DND-41 (cell line): ENCODE measurements around the gene HSCB.

Experiments
- ATAC-seq: fragments of 200-7000 bp; cut with Tn5 transposase; 3 replicates; pipeline ENCODE4 v1.9.1; 2021; ENCODE audit warnings: low read depth; ENCODE audit not compliant: insufficient read depth
- DNase-seq: peaks from one replicate; pipeline ENCODE4 v3.0.0-alpha.2; 2020
- H2AFZ ChIP-seq: 2 replicates; pipeline ENCODE4 v1.6.0; 2012; ENCODE audit warnings: low read depth, low read length
- H3K27ac ChIP-seq: 2 replicates; pipeline ENCODE4 v1.5.1; 2012; ENCODE audit warnings: low read length, inconsistent platforms
- H3K27me3 ChIP-seq: fragments of 200-600 bp; sonication (generic); 2 replicates; pipeline ENCODE4 v1.6.0; 2012; ENCODE audit warnings: low read length, mild to moderate bottlenecking, inconsistent platforms; ENCODE audit not compliant: insufficient read depth, poor library complexity
- H3K36me3 ChIP-seq: 2 replicates; pipeline ENCODE4 v1.5.1; 2012; ENCODE audit warnings: low read length, inconsistent platforms; ENCODE audit not compliant: insufficient read depth
- H3K4me1 ChIP-seq: 2 replicates; pipeline ENCODE4 v1.5.1; 2012; ENCODE audit warnings: mild to moderate bottlenecking, low read length; ENCODE audit not compliant: insufficient read depth
- H3K4me2 ChIP-seq: 2 replicates; pipeline ENCODE4 v1.6.0; 2012; ENCODE audit warnings: mild to moderate bottlenecking, moderate library complexity, low read length, inconsistent platforms; ENCODE audit not compliant: insufficient read depth
- H3K4me3 ChIP-seq, 2 experiments: fragments of 200-600 bp in 1 of 2; shearing (Covaris generic) in 1 of 2; 2 replicates each; pipeline ENCODE4 v1.5.1; 2012 to 2016; ENCODE audit warnings: inconsistent platforms in 2 of 2, low read length in 2 of 2, mild to moderate bottlenecking in 2 of 2, low read depth in 1 of 2, moderate library complexity in 1 of 2
- H3K79me2 ChIP-seq: 2 replicates; pipeline ENCODE4 v1.6.0; 2012; ENCODE audit warnings: low read length, inconsistent platforms; ENCODE audit not compliant: insufficient read depth
- H3K9ac ChIP-seq: 2 replicates; pipeline ENCODE4 v1.6.0; 2012; ENCODE audit warnings: low read depth, mild to moderate bottlenecking, inconsistent platforms, low read length, moderate library complexity
- H3K9me3 ChIP-seq: 2 replicates; pipeline ENCODE4 v1.5.1; 2012; ENCODE audit warnings: low read length, moderate library complexity, mild to moderate bottlenecking, inconsistent platforms; ENCODE audit not compliant: insufficient read depth, severe bottlenecking
- H4K20me1 ChIP-seq: 2 replicates; pipeline ENCODE4 v1.6.0; 2012; ENCODE audit warnings: low read length; ENCODE audit not compliant: insufficient read depth
- CTCF ChIP-seq: IDR thresholded peaks from 2 replicates; pipeline ENCODE4 v1.5.1; 2012; ENCODE audit warnings: borderline replicate concordance, low read length, moderate library complexity, mild to moderate bottlenecking; ENCODE audit not compliant: poor library complexity, severe bottlenecking; ENCODE audit errors: extremely low read depth
- EZH2 ChIP-seq: IDR thresholded peaks from 3 replicates; pipeline ENCODE4 v1.6.1; 2012; ENCODE audit warnings: borderline replicate concordance, low read depth, mild to moderate bottlenecking, moderate library complexity, low read length, inconsistent platforms; ENCODE audit not compliant: severe bottlenecking

The HSCB gene

GRCh38 chr22:28728621-28729313 lies 13.1 kb upstream of the HSCB start:
- peaks cover 66% of the 10 kb centered on the region for H3K36me3 ChIP-seq
- peaks cover 31% of the 10 kb centered on the region for H3K79me2 ChIP-seq
- TF ChIP-seq CTCF: no peak
- TF ChIP-seq EZH2: no peak
- ATAC-seq (no peak), DNase-seq (no peak)
- H2AFZ ChIP-seq: no peak overlapping the region
- no peak overlapping the region for H3K4me3 ChIP-seq
- H3K4me2 ChIP-seq: no peak overlapping the region
- no peak overlapping the region for H3K27ac ChIP-seq
- H4K20me1 ChIP-seq: no peaks in the 10 kb centered on the region; the same call in 1 of the 2 replicates
- no peaks in the 10 kb centered on the region for H3K27me3 ChIP-seq
- no peaks in the 10 kb centered on the region for H3K9me3 ChIP-seq
- no peaks in the 10 kb centered on the region for H3K4me1 ChIP-seq
- H3K9ac ChIP-seq: no peak overlapping the region

DNA sequence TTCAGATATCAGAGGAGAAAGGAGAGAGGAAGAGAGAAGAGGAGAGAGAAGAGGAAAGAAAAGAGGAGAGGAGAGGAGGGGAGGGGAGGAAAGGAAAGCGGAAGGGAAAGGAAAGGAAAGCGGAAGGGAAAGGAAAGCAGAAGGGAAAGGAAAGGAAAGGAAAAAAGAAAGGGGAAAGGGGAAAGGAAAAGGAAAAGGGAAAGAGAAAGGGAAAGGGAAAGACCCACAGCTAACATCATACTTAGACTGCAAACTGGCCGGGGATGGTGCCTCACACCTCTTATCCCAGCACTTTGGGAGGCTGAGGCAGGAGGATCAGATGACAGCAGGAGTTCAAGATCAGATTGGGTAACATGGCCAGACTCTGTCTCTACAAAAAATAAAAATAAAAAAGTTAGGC lies 11.7 kb upstream of the HSCB start:
- Histone ChIP-seq H4K20me1 (peaks cover 3% of the 10 kb centered on the region; the same call in 1 of the 2 replicates), H3K27ac (no peak overlapping the region), H3K4me1 (no peaks in the 10 kb centered on the region), H3K4me2 (no peak overlapping the region), H3K79me2 (peaks cover 45% of the 10 kb centered on the region), H3K27me3 (no peaks in the 10 kb centered on the region), H2AFZ (no peak overlapping the region), H3K9ac (no peak overlapping the region), H3K4me3 (no peak overlapping the region), H3K36me3 (peaks cover 63% of the 10 kb centered on the region), H3K9me3 (no peaks in the 10 kb centered on the region)
- no peak for ATAC-seq
- TF ChIP-seq EZH2: no peak
- no peak for TF ChIP-seq CTCF
- no peak for DNase-seq

DNA sequence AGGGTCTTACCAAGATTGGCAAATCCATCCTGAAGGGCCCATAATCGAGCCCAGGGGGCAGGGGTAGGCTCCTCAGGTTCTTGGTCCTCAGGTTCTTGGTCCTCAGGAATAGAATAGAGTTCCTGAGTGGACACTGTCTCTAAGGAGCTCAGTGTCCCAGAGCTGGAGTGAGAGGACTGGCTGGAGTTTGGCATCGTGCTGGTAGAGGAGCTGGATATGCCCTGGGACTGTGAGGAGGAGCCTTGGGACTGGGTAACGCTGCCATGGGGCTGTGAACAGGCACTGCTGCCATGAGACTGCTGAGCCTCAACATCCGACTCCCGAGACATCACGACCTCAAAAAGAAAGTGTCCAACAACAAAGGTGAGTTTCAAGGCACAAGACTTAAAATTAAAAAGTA lies 7.4 kb upstream of the HSCB start:
- peaks cover under 1% of the 10 kb centered on the region; the same call in 1 of the 2 replicates for H3K4me1 ChIP-seq
- no peaks in the 10 kb centered on the region for H3K9me3 ChIP-seq
- H3K79me2 ChIP-seq: peaks cover 68% of the 10 kb centered on the region
- no peak overlapping the region for H3K4me2 ChIP-seq
- no peak overlapping the region for H3K27ac ChIP-seq
- peaks cover 12% of the 10 kb centered on the region; the same call in 1 of the 2 replicates for H4K20me1 ChIP-seq
- H3K36me3 ChIP-seq: peaks cover 56% of the 10 kb centered on the region
- no peak overlapping the region for H2AFZ ChIP-seq
- H3K27me3 ChIP-seq: no peaks in the 10 kb centered on the region
- ATAC-seq (no peak), DNase-seq (no peak)
- no peak overlapping the region for H3K4me3 ChIP-seq
- H3K9ac ChIP-seq: no peak overlapping the region
- no peak for TF ChIP-seq CTCF
- no peak for TF ChIP-seq EZH2
